Mesothelial cell of epicardium (in vitro differentiated cells): Measurements from ENCODE around the gene ADARB1. TPM values are rescaled to one million over a fixed set of nuclear protein-coding genes. Genes with fewer than 3 reads are reported as not detected.

Source experiments
- DNase-seq, 2 experiments: peaks; one replicate each; pipeline ENCODE4 v3.0.0; 2021; ENCODE audit warnings: low spot score in 2 of 2; ENCODE audit not compliant: unreplicated experiment in 2 of 2
- H3K27ac Mint-ChIP-seq: 2 replicates; pipeline ENCODE4 v1.8.0; 2021; ENCODE audit warnings: mixed read lengths
- H3K27me3 Mint-ChIP-seq: 2 replicates; pipeline ENCODE4 v1.8.0; 2021; ENCODE audit warnings: low read depth, mixed read lengths
- H3K36me3 Mint-ChIP-seq: 2 replicates; pipeline ENCODE4 v1.8.0; 2021; ENCODE audit warnings: mixed read lengths
- H3K4me1 Mint-ChIP-seq: 2 replicates; pipeline ENCODE4 v1.8.0; 2021; ENCODE audit warnings: mixed read lengths
- H3K4me3 Mint-ChIP-seq: 2 replicates; pipeline ENCODE4 v1.8.0; 2021; ENCODE audit warnings: mild to moderate bottlenecking, moderate library complexity, mixed read lengths
- H3K9me3 Mint-ChIP-seq: 2 replicates; pipeline ENCODE4 v1.8.0; 2021; ENCODE audit warnings: mixed read lengths
- total RNA-seq: library from RNA; stranded (reverse); gene quantifications from 3 replicates; pipeline ENCODE4 v1.2.1, GENCODE V29; 2021
- TF ChIP-seq, protein P1 (sequence below): fragments of 200-600 bp; sonication (generic); IDR thresholded peaks from one replicate; pipeline ENCODE4 v1.5.0; 2021; ENCODE audit warnings: antibody characterized with exemption; ENCODE audit not compliant: unreplicated experiment

ADARB1 gene
- total RNA-seq, 1 donor from 2014 or later, result 26.5 TPM

DNA sequence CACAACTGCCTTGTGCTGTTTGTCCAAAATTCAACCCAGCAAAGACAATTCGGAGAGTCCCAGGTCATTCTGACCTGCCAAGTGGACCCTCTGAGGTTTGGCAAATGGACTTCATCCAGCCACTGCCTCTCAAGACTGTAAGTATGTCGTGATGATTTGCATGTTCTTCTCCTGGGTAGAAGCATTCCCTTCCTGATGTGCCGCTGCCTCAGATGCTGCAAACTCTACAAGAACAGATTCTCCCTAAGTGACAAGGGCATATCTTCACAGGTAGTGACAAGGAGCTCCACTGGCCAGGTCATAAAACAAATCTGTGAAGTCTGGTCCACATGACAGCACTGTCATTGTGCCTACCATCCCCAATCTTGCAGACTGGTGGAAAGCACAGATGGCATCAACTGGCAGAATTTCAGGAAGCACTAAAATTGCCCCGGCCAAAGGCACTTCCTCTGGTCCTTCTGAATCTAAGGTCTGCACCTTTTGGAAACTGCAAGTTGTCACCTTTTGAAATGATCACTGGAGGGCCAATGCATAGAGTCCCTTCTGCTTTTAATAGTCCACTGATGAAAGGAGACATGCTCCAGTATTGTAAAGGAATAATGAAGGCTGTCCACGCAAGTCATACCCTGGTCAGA lies 185.9 kb downstream of the ADARB1 start:
- Mint-ChIP-seq H3K4me3 (no peak overlapping the region), H3K36me3 (peaks cover 16% of the 10 kb centered on the region), H3K27me3 (no peaks in the 10 kb centered on the region), H3K9me3 (no peaks in the 10 kb centered on the region), H3K27ac (no peak overlapping the region), H3K4me1 (peaks cover 7% of the 10 kb centered on the region)
- no peak for DNase-seq
- TF ChIP-seq, protein P1, sequence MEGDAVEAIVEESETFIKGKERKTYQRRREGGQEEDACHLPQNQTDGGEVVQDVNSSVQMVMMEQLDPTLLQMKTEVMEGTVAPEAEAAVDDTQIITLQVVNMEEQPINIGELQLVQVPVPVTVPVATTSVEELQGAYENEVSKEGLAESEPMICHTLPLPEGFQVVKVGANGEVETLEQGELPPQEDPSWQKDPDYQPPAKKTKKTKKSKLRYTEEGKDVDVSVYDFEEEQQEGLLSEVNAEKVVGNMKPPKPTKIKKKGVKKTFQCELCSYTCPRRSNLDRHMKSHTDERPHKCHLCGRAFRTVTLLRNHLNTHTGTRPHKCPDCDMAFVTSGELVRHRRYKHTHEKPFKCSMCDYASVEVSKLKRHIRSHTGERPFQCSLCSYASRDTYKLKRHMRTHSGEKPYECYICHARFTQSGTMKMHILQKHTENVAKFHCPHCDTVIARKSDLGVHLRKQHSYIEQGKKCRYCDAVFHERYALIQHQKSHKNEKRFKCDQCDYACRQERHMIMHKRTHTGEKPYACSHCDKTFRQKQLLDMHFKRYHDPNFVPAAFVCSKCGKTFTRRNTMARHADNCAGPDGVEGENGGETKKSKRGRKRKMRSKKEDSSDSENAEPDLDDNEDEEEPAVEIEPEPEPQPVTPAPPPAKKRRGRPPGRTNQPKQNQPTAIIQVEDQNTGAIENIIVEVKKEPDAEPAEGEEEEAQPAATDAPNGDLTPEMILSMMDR, result no peak

DNA sequence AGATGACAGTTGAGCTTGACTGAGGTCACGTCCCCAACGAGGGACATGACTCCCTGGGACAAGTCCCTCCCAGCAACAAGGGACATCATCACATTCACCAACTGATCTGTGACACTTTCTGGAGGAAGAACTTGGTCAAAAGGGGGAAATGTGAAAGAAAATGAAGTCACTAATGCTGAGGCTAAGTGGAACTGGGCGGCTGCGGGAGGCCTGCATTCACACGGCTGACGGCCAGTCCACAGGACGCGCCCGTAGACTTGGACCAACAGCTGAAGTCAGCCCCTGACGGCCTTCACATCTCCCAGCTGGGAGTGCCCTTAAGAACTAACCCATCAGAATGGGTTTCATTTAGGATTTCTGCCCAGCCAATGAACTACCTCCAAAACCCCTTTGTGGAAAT lies 186.7 kb downstream of the ADARB1 start:
- H3K27ac Mint-ChIP-seq, result no peak overlapping the region
- H3K9me3 Mint-ChIP-seq, result no peaks in the 10 kb centered on the region
- TF ChIP-seq, protein P1, result no peak
- peaks cover 7% of the 10 kb centered on the region for H3K4me1 Mint-ChIP-seq
- H3K36me3 Mint-ChIP-seq, result peaks cover 24% of the 10 kb centered on the region
- H3K27me3 Mint-ChIP-seq, result no peaks in the 10 kb centered on the region
- no peak overlapping the region for H3K4me3 Mint-ChIP-seq
- DNase-seq, result no peak

- peaks cover 30% of the 10 kb centered on the region for H3K36me3 Mint-ChIP-seq
- no peak for DNase-seq
- H3K4me3 Mint-ChIP-seq, result no peak overlapping the region
- no peak overlapping the region for H3K27ac Mint-ChIP-seq
- no peaks in the 10 kb centered on the region for H3K9me3 Mint-ChIP-seq
- peaks cover 3% of the 10 kb centered on the region for H3K4me1 Mint-ChIP-seq
- no peaks in the 10 kb centered on the region for H3K27me3 Mint-ChIP-seq
- TF ChIP-seq, protein P1, result no peak
Measured at GRCh38 chr21:45262041-45262581, 187.7 kb downstream of the ADARB1 start.

DNA sequence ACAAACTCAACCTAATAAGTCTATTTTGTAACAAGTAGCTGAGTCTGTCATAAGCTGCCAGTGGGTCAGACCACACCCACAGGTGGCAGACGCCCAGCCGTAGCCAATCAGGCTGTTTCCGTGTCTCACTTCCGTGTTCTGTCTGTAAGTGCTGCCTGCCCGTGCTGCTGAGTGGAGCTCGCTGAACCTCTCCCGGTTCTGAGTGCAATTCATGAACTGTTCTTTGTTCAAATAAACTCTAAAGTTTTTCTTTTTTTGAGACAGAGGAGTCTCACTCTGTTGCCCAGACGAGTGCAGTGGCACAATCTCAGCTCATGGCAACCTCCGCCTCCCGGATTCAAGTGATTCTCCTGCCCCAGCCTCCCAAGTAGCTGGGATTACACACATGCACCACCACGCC lies 188.2 kb downstream of the ADARB1 start:
- TF ChIP-seq, protein P1, result no peak
- Mint-ChIP-seq H3K9me3 (no peaks in the 10 kb centered on the region), H3K36me3 (peaks cover 35% of the 10 kb centered on the region), H3K4me1 (no peaks in the 10 kb centered on the region), H3K27me3 (no peaks in the 10 kb centered on the region), H3K4me3 (no peak overlapping the region), H3K27ac (no peak overlapping the region)
- DNase-seq, result no peak

DNA sequence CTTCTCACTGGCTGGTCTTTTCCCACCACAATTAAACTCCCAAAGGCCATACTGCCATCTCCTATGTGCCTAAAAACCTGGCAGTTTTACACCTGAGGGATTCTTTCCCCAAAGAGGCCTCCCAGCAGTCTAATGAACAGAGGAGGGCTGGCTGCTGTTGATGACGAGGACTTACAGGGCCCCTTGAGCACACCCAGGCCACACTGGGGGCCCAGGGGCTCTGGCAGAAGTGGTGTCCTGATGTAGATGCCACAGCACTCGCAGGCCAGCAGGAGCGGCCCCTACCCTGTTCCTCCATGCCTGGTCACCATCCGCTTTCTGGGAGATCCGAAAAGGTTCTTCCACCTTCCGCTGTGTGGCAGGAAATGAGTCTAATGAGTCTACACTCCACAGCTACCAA lies 189.2 kb downstream of the ADARB1 start:
- TF ChIP-seq, protein P1, result no peak
- H3K4me3 Mint-ChIP-seq, result no peak overlapping the region
- H3K9me3 Mint-ChIP-seq, result no peaks in the 10 kb centered on the region
- no peak overlapping the region for H3K27ac Mint-ChIP-seq
- no peak for DNase-seq
- no peaks in the 10 kb centered on the region for H3K27me3 Mint-ChIP-seq
- H3K36me3 Mint-ChIP-seq, result peaks cover 40% of the 10 kb centered on the region
- H3K4me1 Mint-ChIP-seq, result no peaks in the 10 kb centered on the region
